ENCODE measurements around the gene RSPO3. TPM values are rescaled to one million over a fixed set of nuclear protein-coding genes. Genes with fewer than 3 reads are reported as not detected.

Gene RSPO3
- total and polyA plus RNA-seq, 2 donors (not counting 1 experiment from before 2014, with no cell fraction given): 0.85 to 12.4 TPM

DNA sequence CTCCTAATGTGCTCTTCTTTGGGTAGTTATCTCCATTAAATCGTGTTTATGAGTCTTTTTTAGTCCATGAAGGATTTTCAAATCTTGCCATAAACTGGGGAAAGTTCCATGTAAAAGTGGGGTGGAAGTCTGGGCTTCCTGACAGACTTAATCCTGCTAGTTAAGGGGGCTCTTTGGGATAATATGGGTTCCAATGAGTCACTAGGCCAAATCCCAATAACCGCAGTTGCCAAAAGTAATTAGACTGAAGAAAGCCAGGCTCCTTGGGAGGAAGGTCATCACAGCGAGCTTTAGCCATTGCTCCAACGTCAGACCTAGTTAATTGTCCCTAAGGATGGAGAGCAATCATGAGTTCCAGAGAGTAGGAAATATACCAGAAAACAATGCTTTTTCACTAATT is 10.8 kb downstream of the RSPO3 start:
- no peak for DNase-seq (ENCODE audit: low read depth in 2 of 2)
- Histone ChIP-seq H3K4me1 (ENCODE audit: control insufficient read depth, extremely low read depth, insufficient read depth, low read length) (no peaks in the 10 kb centered on the region), H3K4me2 (ENCODE audit: extremely low read depth, insufficient read depth, low read length) (no peak overlapping the region)

DNA sequence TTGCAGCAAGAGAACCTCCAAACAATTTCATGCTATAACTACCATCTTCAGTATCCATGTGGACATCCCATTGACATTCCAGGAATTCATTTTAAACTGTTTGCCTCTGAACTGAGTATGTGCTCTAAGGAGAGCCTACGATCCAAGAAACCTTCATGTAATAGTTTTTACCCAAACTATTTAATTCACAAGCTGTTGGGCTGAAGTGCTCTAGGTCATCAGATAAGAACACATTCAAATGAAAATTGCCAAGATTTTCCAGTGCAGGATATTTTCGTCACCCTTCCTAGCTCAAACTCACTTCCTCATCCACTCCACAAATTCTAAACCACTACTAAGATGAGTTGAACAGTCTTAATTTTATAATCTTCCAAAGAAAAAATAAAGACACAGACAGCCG is 12.8 kb downstream of the RSPO3 start:
- no peaks in the 10 kb centered on the region for H3K4me1 ChIP-seq (ENCODE audit: control insufficient read depth, extremely low read depth, insufficient read depth, low read length)
- H3K27ac ChIP-seq (ENCODE audit: insufficient read depth, low read length): no peak overlapping the region
- no peaks in the 10 kb centered on the region for H4K20me1 ChIP-seq (ENCODE audit: control insufficient read depth, extremely low read depth, insufficient read depth, low read length)
- H3K4me3 ChIP-seq (replicated peaks in 1 of 4; ENCODE audit: control extremely low read depth in 1 of 4, insufficient read depth in 1 of 4, low read depth in 3 of 4, low read length in 4 of 4): no peak overlapping the region
- TF ChIP-seq EZH2 (IDR thresholded peaks at IDR 0.05; ENCODE audit: low read length, missing control alignments): no peak
- TF ChIP-seq, protein P1, sequence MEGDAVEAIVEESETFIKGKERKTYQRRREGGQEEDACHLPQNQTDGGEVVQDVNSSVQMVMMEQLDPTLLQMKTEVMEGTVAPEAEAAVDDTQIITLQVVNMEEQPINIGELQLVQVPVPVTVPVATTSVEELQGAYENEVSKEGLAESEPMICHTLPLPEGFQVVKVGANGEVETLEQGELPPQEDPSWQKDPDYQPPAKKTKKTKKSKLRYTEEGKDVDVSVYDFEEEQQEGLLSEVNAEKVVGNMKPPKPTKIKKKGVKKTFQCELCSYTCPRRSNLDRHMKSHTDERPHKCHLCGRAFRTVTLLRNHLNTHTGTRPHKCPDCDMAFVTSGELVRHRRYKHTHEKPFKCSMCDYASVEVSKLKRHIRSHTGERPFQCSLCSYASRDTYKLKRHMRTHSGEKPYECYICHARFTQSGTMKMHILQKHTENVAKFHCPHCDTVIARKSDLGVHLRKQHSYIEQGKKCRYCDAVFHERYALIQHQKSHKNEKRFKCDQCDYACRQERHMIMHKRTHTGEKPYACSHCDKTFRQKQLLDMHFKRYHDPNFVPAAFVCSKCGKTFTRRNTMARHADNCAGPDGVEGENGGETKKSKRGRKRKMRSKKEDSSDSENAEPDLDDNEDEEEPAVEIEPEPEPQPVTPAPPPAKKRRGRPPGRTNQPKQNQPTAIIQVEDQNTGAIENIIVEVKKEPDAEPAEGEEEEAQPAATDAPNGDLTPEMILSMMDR (conservative IDR thresholded peaks at IDR 0.05 in 1 of 2, IDR thresholded peaks at IDR 0.05 in 1 of 2; ENCODE audit: low read depth in 1 of 2, low read length in 2 of 2): no peak
- H3K27me3 ChIP-seq (ENCODE audit: control insufficient read depth, insufficient read depth, low read length): peaks cover 2% of the 10 kb centered on the region
- no peak for DNase-seq (ENCODE audit: low read depth in 2 of 2)
- no peaks in the 10 kb centered on the region for H3K79me2 ChIP-seq (ENCODE audit: control insufficient read depth, insufficient read depth, low read length)
- no peaks in the 10 kb centered on the region for H3K9me3 ChIP-seq (ENCODE audit: control insufficient read depth, insufficient read depth, low read depth, low read length)
- no peak overlapping the region for H2AFZ ChIP-seq (ENCODE audit: low read length)
- no peak overlapping the region for H3K4me2 ChIP-seq (ENCODE audit: extremely low read depth, insufficient read depth, low read length)
- H3K36me3 ChIP-seq (ENCODE audit: control insufficient read depth, insufficient read depth, low read length): no peaks in the 10 kb centered on the region
- H3K9ac ChIP-seq (ENCODE audit: insufficient read depth, low read length): no peak overlapping the region

More for the DNA sequence above, 10.8 kb downstream of the RSPO3 start:
- Histone ChIP-seq H3K27ac (ENCODE audit: insufficient read depth, low read length) (no peak overlapping the region), H3K79me2 (ENCODE audit: control insufficient read depth, insufficient read depth, low read length) (no peaks in the 10 kb centered on the region), H3K27me3 (ENCODE audit: control insufficient read depth, insufficient read depth, low read length) (peaks cover 2% of the 10 kb centered on the region), H2AFZ (ENCODE audit: low read length) (no peak overlapping the region), H3K9ac (ENCODE audit: insufficient read depth, low read length) (no peak overlapping the region), H3K36me3 (ENCODE audit: control insufficient read depth, insufficient read depth, low read length) (no peaks in the 10 kb centered on the region), H3K4me3 (replicated peaks in 1 of 4; ENCODE audit: control extremely low read depth in 1 of 4, insufficient read depth in 1 of 4, low read depth in 3 of 4, low read length in 4 of 4) (no peak overlapping the region), H3K9me3 (ENCODE audit: control insufficient read depth, insufficient read depth, low read depth, low read length) (no peaks in the 10 kb centered on the region), H4K20me1 (ENCODE audit: control insufficient read depth, extremely low read depth, insufficient read depth, low read length) (no peaks in the 10 kb centered on the region)
- TF ChIP-seq, protein P1 (conservative IDR thresholded peaks at IDR 0.05 in 1 of 2, IDR thresholded peaks at IDR 0.05 in 1 of 2; ENCODE audit: low read depth in 1 of 2, low read length in 2 of 2): no peak
- no peak for TF ChIP-seq EZH2 (IDR thresholded peaks at IDR 0.05; ENCODE audit: low read length, missing control alignments)

DNA sequence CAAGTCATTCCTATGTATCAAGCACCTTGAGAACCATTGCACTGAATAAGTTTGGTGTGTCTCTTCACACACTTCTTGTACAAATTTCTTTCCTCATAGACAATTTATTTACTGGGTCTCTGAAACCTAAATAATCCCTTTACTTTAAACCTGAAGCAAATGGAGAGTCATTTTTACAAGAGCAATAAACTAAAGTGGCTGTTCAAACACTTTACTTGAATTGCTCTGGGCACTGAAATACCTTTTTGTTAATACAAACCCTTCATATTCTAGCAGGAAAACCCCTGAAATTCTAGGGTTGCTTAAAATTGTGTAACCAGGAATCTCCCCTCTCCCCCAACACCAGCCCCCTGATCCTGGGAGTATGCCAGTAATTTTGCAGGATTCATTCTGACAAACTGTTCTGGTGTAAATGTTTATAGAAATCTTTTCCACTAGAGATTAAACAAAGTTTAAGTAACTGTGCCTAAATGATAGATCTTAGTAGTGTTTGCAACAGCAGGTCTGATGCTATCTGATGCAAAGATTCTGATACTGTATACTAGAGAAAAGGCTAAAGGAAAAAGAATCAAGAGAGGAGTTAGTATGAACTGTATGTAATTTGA is 13.4 kb downstream of the RSPO3 start:
- no peak overlapping the region for H3K27ac ChIP-seq (ENCODE audit: insufficient read depth, low read length)
- peaks cover 2% of the 10 kb centered on the region for H3K27me3 ChIP-seq (ENCODE audit: control insufficient read depth, insufficient read depth, low read length)
- H3K4me2 ChIP-seq (ENCODE audit: extremely low read depth, insufficient read depth, low read length): no peak overlapping the region
- H3K36me3 ChIP-seq (ENCODE audit: control insufficient read depth, insufficient read depth, low read length): no peaks in the 10 kb centered on the region
- no peaks in the 10 kb centered on the region for H3K9me3 ChIP-seq (ENCODE audit: control insufficient read depth, insufficient read depth, low read depth, low read length)
- TF ChIP-seq EZH2 (IDR thresholded peaks at IDR 0.05; ENCODE audit: low read length, missing control alignments): no peak
- TF ChIP-seq, protein P1 (conservative IDR thresholded peaks at IDR 0.05 in 1 of 2, IDR thresholded peaks at IDR 0.05 in 1 of 2; ENCODE audit: low read depth in 1 of 2, low read length in 2 of 2): no peak
- no peak overlapping the region for H3K4me3 ChIP-seq (replicated peaks in 1 of 4; ENCODE audit: control extremely low read depth in 1 of 4, insufficient read depth in 1 of 4, low read depth in 3 of 4, low read length in 4 of 4)
- H3K4me1 ChIP-seq (ENCODE audit: control insufficient read depth, extremely low read depth, insufficient read depth, low read length): no peaks in the 10 kb centered on the region
- H4K20me1 ChIP-seq (ENCODE audit: control insufficient read depth, extremely low read depth, insufficient read depth, low read length): no peaks in the 10 kb centered on the region
- H2AFZ ChIP-seq (ENCODE audit: low read length): no peak overlapping the region
- no peaks in the 10 kb centered on the region for H3K79me2 ChIP-seq (ENCODE audit: control insufficient read depth, insufficient read depth, low read length)
- no peak for DNase-seq (ENCODE audit: low read depth in 2 of 2)
- H3K9ac ChIP-seq (ENCODE audit: insufficient read depth, low read length): no peak overlapping the region
